ENCODE measurements around the gene TMEM52B. TPM values are rescaled to one million over a fixed set of nuclear protein-coding genes. Genes with fewer than 3 reads are reported as not detected.

The TMEM52B gene
- total and polyA plus RNA-seq, 2 of the 13 experiments (the other 11 are each of a cell fraction or from before 2014, with no cell fraction given): not detected

DNA sequence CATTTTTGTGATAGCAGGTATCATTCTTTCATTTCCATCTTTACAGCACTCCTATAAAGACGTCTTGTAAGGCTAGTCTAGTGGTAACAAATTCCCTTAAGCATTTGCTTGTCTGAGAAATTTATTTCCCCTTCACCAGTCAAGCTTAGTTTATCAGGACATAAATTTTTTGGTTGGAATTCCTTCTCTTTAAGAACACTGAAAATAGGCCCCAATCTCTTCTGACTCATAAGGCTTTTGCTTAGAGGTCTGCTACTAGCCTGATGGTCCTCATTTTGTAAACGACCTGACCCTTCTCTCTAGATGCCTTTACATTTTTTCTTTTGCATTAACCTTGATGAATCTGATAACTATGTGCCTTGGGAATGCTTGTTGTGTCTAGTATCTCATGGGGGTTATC is 27.2 kb upstream of the TMEM52B start:
- Histone ChIP-seq H3K9ac (ENCODE audit: insufficient read depth, low read depth, low read length) (no peak overlapping the region), H3K79me2 (ENCODE audit: insufficient read depth, low read length) (no peaks in the 10 kb centered on the region), H3K27me3 (ENCODE audit: control insufficient read depth in 1 of 2, insufficient read depth in 2 of 2, low read length in 2 of 2) (0 out of 5 replicates have a peak, but pooled peaks cover 0 to 5% of the 10 kb centered on the region in 2 experiments), H3K4me3 (replicated peaks in 1 of 3; ENCODE audit: insufficient read depth in 1 of 3, low read depth in 2 of 3, low read length in 3 of 3) (no peak overlapping the region), H3K27ac (ENCODE audit: extremely low read length, insufficient read depth, low read length) (no peak overlapping the region), H3K4me1 (ENCODE audit: insufficient read depth, low read length) (no peaks in the 10 kb centered on the region), H3K9me3 (ENCODE audit: low read length) (no peaks in the 10 kb centered on the region), H2AFZ (ENCODE audit: low read length) (no peak overlapping the region), H3K4me2 (ENCODE audit: low read depth, low read length) (no peak overlapping the region), H3K36me3 (replicated peaks in 1 of 2; ENCODE audit: control insufficient read depth in 1 of 2, insufficient read depth in 2 of 2, low read length in 2 of 2) (no peaks in the 10 kb centered on the region), H4K20me1 (ENCODE audit: insufficient read depth, low read length) (no peaks in the 10 kb centered on the region)
- WGBS (ENCODE audit: low lambda C conversion rate): 2% methylated on average over 2 of the region's 2 CpGs
- intact Hi-C loops (cut with micrococcal nuclease; ENCODE audit: unreplicated experiment): loop anchor here (2.0 to 10.0 kb wide), 2 partner anchors 39 to 1333 kb away; no protein-coding TSS in a partner anchor
- FAIRE-seq (no peak), DNase-seq (ENCODE audit: low spot score) (no peak), ATAC-seq (no peak)
- ChIA-PET POLR2A (no interaction called here), CTCF (ENCODE audit: low intra/inter-chr PET ratio, low total read pairs) (no interaction called here)
- in situ Hi-C loops (cut with HindIII; ENCODE audit: extremely low pct_ligation_motif_present, low pct_unique_long_range_greater_than_20kb): no loop called here
- no TSS peak for BruUV-seq (replicated peaks)
- TF ChIP-seq TP53 (CRISPR knock-in tag; conservative IDR thresholded peaks at IDR 0.05): no peak
- TF ChIP-seq ZNF281 (CRISPR knock-in tag; IDR thresholded peaks at IDR 0.05; ENCODE audit: borderline replicate concordance): no peak
- TF ChIP-seq E2F5 (CRISPR knock-in tag; conservative IDR thresholded peaks at IDR 0.05): no peak
- TF ChIP-seq FOXP1 (IDR thresholded peaks at IDR 0.05): no peak
- no peak for TF ChIP-seq FOXP1 (CRISPR knock-in tag; IDR thresholded peaks at IDR 0.05)
- no peak for TF ChIP-seq FUBP1 (CRISPR knock-in tag; IDR thresholded peaks at IDR 0.05; ENCODE audit: borderline replicate concordance)
- no peak for TF ChIP-seq ZNF331 (CRISPR knock-in tag; IDR thresholded peaks at IDR 0.05)
- TF ChIP-seq, protein P1, sequence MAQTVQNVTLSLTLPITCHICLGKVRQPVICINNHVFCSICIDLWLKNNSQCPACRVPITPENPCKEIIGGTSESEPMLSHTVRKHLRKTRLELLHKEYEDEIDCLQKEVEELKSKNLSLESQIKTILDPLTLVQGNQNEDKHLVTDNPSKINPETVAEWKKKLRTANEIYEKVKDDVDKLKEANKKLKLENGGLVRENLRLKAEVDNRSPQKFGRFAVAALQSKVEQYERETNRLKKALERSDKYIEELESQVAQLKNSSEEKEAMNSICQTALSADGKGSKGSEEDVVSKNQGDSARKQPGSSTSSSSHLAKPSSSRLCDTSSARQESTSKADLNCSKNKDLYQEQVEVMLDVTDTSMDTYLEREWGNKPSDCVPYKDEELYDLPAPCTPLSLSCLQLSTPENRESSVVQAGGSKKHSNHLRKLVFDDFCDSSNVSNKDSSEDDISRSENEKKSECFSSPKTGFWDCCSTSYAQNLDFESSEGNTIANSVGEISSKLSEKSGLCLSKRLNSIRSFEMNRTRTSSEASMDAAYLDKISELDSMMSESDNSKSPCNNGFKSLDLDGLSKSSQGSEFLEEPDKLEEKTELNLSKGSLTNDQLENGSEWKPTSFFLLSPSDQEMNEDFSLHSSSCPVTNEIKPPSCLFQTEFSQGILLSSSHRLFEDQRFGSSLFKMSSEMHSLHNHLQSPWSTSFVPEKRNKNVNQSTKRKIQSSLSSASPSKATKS (CRISPR knock-in tag; IDR thresholded peaks at IDR 0.05): no peak
- no peak for TF ChIP-seq THRA (CRISPR knock-in tag; IDR thresholded peaks at IDR 0.05; ENCODE audit: borderline replicate concordance)
- TF ChIP-seq ISL2 (CRISPR knock-in tag; IDR thresholded peaks at IDR 0.05): no peak
- TF ChIP-seq KMT2A (CRISPR knock-in tag; IDR thresholded peaks at IDR 0.05): no peak
- no peak for TF ChIP-seq ZBTB33 (CRISPR knock-in tag; IDR thresholded peaks at IDR 0.05)
- no peak for TF ChIP-seq SNAI1 (CRISPR knock-in tag; IDR thresholded peaks at IDR 0.05; ENCODE audit: borderline replicate concordance)
- no peak for TF ChIP-seq ZBTB21 (CRISPR knock-in tag; IDR thresholded peaks at IDR 0.05)

All from HepG2 (cell line).